ENCODE results near the gene RAB4A. TPM values are rescaled to one million over a fixed set of nuclear protein-coding genes. Genes with fewer than 3 reads are reported as not detected.

RAB4A gene
- polyA plus RNA-seq, 3 donors: 22.3 to 34.8 (median 34.5) TPM

- peaks cover 52% of the 10 kb centered on the region for H3K4me1 Mint-ChIP-seq
- peaks cover 48 to 52% of the 10 kb centered on the region in 2 donors for H3K4me1 ChIP-seq (ENCODE audit: control insufficient read depth in 1 of 2, insufficient read depth in 2 of 2, low read length in 2 of 2)
- no peaks in the 10 kb centered on the region for H3K36me3 ChIP-seq (replicated peaks in 1 of 2; ENCODE audit: control insufficient read depth in 1 of 2, insufficient read depth in 2 of 2, low read length in 2 of 2)
- peak overlapping the region; percentile 47 to 72 for H3K4me3 Mint-ChIP-seq
- WGBS (ENCODE audit: insufficient coverage): 0% methylated on average over 5 of the region's 13 CpGs
- no peaks in the 10 kb centered on the region for H3K27me3 ChIP-seq (ENCODE audit: control insufficient read depth in 2 of 2, insufficient read depth in 2 of 2, low read length in 2 of 2)
- no peak overlapping the region for H3K9ac ChIP-seq (ENCODE audit: insufficient read depth, low read length, poor library complexity, severe bottlenecking)
- peak overlapping the region in 2 of 3 experiments; percentile 9 to 59 for H3K4me3 ChIP-seq (replicated peaks in 1 of 3; ENCODE audit: low read depth in 2 of 3, low read length in 3 of 3)
- H3K4me2 ChIP-seq (replicated peaks; ENCODE audit: extremely low read depth, low read length, poor library complexity, severe bottlenecking): peak overlapping the region; percentile 55
- H2AFZ ChIP-seq (ENCODE audit: insufficient read depth, low read depth, low read length, poor library complexity, severe bottlenecking): peak overlapping the region; percentile 52
- H3K36me3 Mint-ChIP-seq: peaks cover 0 to 3% of the 10 kb centered on the region in 2 donors
- no peaks in the 10 kb centered on the region for H4K20me1 ChIP-seq (ENCODE audit: insufficient read depth, low read length)
- H3K79me2 ChIP-seq (ENCODE audit: insufficient read depth, low read length): no peaks in the 10 kb centered on the region
- TF ChIP-seq, protein P1, sequence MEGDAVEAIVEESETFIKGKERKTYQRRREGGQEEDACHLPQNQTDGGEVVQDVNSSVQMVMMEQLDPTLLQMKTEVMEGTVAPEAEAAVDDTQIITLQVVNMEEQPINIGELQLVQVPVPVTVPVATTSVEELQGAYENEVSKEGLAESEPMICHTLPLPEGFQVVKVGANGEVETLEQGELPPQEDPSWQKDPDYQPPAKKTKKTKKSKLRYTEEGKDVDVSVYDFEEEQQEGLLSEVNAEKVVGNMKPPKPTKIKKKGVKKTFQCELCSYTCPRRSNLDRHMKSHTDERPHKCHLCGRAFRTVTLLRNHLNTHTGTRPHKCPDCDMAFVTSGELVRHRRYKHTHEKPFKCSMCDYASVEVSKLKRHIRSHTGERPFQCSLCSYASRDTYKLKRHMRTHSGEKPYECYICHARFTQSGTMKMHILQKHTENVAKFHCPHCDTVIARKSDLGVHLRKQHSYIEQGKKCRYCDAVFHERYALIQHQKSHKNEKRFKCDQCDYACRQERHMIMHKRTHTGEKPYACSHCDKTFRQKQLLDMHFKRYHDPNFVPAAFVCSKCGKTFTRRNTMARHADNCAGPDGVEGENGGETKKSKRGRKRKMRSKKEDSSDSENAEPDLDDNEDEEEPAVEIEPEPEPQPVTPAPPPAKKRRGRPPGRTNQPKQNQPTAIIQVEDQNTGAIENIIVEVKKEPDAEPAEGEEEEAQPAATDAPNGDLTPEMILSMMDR (IDR thresholded peaks at IDR 0.05): no peak
- no peak for DNase-seq
- peaks cover 0 to 3% (median 0%) of the 10 kb centered on the region in 7 donors for H3K9me3 Mint-ChIP-seq
- peaks cover 2 to 5% (median 2%) of the 10 kb centered on the region in 3 donors for H3K27me3 Mint-ChIP-seq (ENCODE audit: low read depth in 3 of 3)
- intact Hi-C loops (cut with micrococcal nuclease): no loop called here
- no peak overlapping the region for H3K27ac Mint-ChIP-seq
- no peak overlapping the region for H3K27ac ChIP-seq (ENCODE audit: low read depth in 1 of 2, low read length in 2 of 2)
- no peaks in the 10 kb centered on the region for H3K9me3 ChIP-seq (replicated peaks in 1 of 2; ENCODE audit: control insufficient read depth in 1 of 2, insufficient read depth in 1 of 2, low read length in 2 of 2)
Measured at GRCh38 chr1:229253151-229253974, 17.5 kb upstream of the RAB4A start.

DNA sequence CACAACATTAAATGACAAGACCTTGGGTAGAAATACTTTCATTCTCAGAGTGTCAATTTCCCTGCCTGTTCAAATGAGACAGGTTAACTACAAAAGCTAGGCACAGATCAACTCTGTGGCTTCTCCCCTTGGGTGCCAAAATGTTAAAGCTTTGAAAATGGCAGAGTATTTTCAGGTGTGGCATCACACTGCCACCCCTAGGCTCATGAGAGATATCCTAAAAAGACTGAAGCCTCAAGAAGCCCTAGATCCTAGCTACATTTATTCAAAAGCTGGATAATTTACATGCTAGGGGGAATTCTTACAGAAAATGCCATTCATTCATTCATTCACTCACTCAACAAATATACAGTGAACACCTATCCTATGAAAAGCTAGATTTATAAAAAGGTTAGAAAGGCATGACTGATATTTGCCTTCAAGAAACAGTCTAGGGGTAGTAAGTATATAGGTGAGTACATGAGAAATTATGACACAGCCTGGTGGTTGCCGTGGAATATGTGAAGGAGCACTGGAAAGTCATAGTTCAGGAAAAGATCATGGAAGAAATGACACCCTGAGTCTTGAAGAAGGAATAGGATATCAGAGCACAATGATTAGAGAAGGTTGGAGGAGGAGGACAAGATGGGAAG lies 15.9 kb upstream of the RAB4A start:
- Histone ChIP-seq H3K4me2 (replicated peaks; ENCODE audit: extremely low read depth, low read length, poor library complexity, severe bottlenecking) (no peak overlapping the region), H3K4me1 (ENCODE audit: control insufficient read depth in 1 of 2, insufficient read depth in 2 of 2, low read length in 2 of 2) (peaks cover 36 to 42% of the 10 kb centered on the region in 2 donors), H3K27me3 (ENCODE audit: control insufficient read depth in 2 of 2, insufficient read depth in 2 of 2, low read length in 2 of 2) (no peaks in the 10 kb centered on the region), H4K20me1 (ENCODE audit: insufficient read depth, low read length) (no peaks in the 10 kb centered on the region), H3K4me3 (replicated peaks in 1 of 3; ENCODE audit: low read depth in 2 of 3, low read length in 3 of 3) (no peak overlapping the region), H3K9me3 (replicated peaks in 1 of 2; ENCODE audit: control insufficient read depth in 1 of 2, insufficient read depth in 1 of 2, low read length in 2 of 2) (no peaks in the 10 kb centered on the region), H3K36me3 (replicated peaks in 1 of 2; ENCODE audit: control insufficient read depth in 1 of 2, insufficient read depth in 2 of 2, low read length in 2 of 2) (no peaks in the 10 kb centered on the region), H3K27ac (ENCODE audit: low read depth in 1 of 2, low read length in 2 of 2) (no peak overlapping the region), H3K9ac (ENCODE audit: insufficient read depth, low read length, poor library complexity, severe bottlenecking) (no peak overlapping the region), H3K79me2 (ENCODE audit: insufficient read depth, low read length) (no peaks in the 10 kb centered on the region), H2AFZ (ENCODE audit: insufficient read depth, low read depth, low read length, poor library complexity, severe bottlenecking) (no peak overlapping the region)
- WGBS (ENCODE audit: insufficient coverage): 93% methylated on average over 1 of the region's 1 CpG
- Mint-ChIP-seq H3K27ac (no peak overlapping the region), H3K4me1 (peaks cover 44% of the 10 kb centered on the region), H3K36me3 (peaks cover 0 to 3% of the 10 kb centered on the region in 2 donors), H3K9me3 (peaks cover 0 to 2% (median 0%) of the 10 kb centered on the region in 7 donors), H3K4me3 (no peak overlapping the region), H3K27me3 (ENCODE audit: low read depth in 3 of 3) (peaks cover 1 to 6% (median 2%) of the 10 kb centered on the region in 3 donors)
- intact Hi-C loops (cut with micrococcal nuclease): loop anchor here (2.0 to 5.0 kb wide), 2 partner anchors 227 to 592 kb away; no protein-coding TSS in a partner anchor
- DNase-seq: peak in 1 of 3 donors; percentile 14
- TF ChIP-seq, protein P1 (IDR thresholded peaks at IDR 0.05): no peak

Data from CD14-positive monocyte (primary cell).